ENCODE results near the gene COMT. TPM values are rescaled to one million over a fixed set of nuclear protein-coding genes. Genes with fewer than 3 reads are reported as not detected.

Gene COMT
- total and polyA plus RNA-seq, 10 donors = 63.5 to 216 (median 99.3) TPM

GRCh38 chr22:20008221-20008995 is 66.8 kb downstream of the COMT start:
- intact Hi-C loops (cut with DNase I; ENCODE audit: low total_unique reads) = no loop called here
- no peak for TF ChIP-seq POLR2AphosphoS5 (IDR thresholded peaks at IDR 0.05)
- no peak for TF ChIP-seq CTCF (IDR thresholded peaks at IDR 0.05 in 8 of 11, conservative IDR thresholded peaks at IDR 0.05 in 3 of 11)
- no peak for TF ChIP-seq POLR2A (IDR thresholded peaks at IDR 0.05)
- H3K36me3 ChIP-seq = no peaks in the 10 kb centered on the region
- H3K9me3 ChIP-seq = peaks cover 3 to 13% (median 11%) of the 10 kb centered on the region in 8 donors
- H3K27ac ChIP-seq = peak overlapping the region in 7 of 8 donors; percentile 15 to 73 (median 65)
- 90 to 93% (median 92%) methylated on average over 10 to 11 of the region's 11 CpGs for WGBS, 5 donors
- H3K4me1 ChIP-seq = peaks cover 1 to 49% (median 25%) of the 10 kb centered on the region in 6 donors
- peak; percentile 71 for DNase-seq
- no peaks in the 10 kb centered on the region for H3K27me3 ChIP-seq (replicated peaks in 1 of 7)
- no peak overlapping the region for H3K4me3 ChIP-seq

- DNase-seq = peak; percentile 85
- H3K9me3 ChIP-seq = peaks cover 0 to 6% (median 5%) of the 10 kb centered on the region in 8 donors
- H3K27me3 ChIP-seq (replicated peaks in 1 of 7) = no peaks in the 10 kb centered on the region
- H3K36me3 ChIP-seq = no peaks in the 10 kb centered on the region
- intact Hi-C loops (cut with DNase I; ENCODE audit: low total_unique reads) = no loop called here
- peak overlapping the region in 7 of 8 donors; percentile 15 to 73 (median 65) for H3K27ac ChIP-seq
- TF ChIP-seq POLR2A (IDR thresholded peaks at IDR 0.05) (no peak), POLR2AphosphoS5 (IDR thresholded peaks at IDR 0.05) (peak; percentile 57 to 81 (median 67)), CTCF (IDR thresholded peaks at IDR 0.05 in 8 of 11, conservative IDR thresholded peaks at IDR 0.05 in 3 of 11) (peak in 4 of 11 experiments; percentile 26 to 38 (median 35))
- H3K4me1 ChIP-seq = peaks cover 4 to 55% (median 28%) of the 10 kb centered on the region in 6 donors
- H3K4me3 ChIP-seq = no peak overlapping the region
- 72 to 89% (median 77%) methylated on average over 9 of the region's 9 CpGs for WGBS, 5 donors
Measured at GRCh38 chr22:20009018-20009491, 67.5 kb downstream of the COMT start.

- WGBS, 5 donors = 84 to 96% (median 94%) methylated on average over 6 to 8 of the region's 8 CpGs
Measured at GRCh38 chr22:20009582-20010306, 68.2 kb downstream of the COMT start.

More at GRCh38 chr22:20009582-20010306, 68.2 kb downstream of the COMT start:
- peaks cover 4 to 60% (median 31%) of the 10 kb centered on the region in 6 donors for H3K4me1 ChIP-seq
- peak overlapping the region in 7 of 8 donors; percentile 15 to 73 (median 65) for H3K27ac ChIP-seq
- H3K27me3 ChIP-seq (replicated peaks in 1 of 7) = peaks cover 0 to 4% (median 0%) of the 10 kb centered on the region in 7 donors
- H3K9me3 ChIP-seq = no peaks in the 10 kb centered on the region
- DNase-seq = no peak
- H3K4me3 ChIP-seq = no peak overlapping the region
- TF ChIP-seq POLR2A (IDR thresholded peaks at IDR 0.05) (no peak), CTCF (IDR thresholded peaks at IDR 0.05 in 8 of 11, conservative IDR thresholded peaks at IDR 0.05 in 3 of 11) (no peak), POLR2AphosphoS5 (IDR thresholded peaks at IDR 0.05) (no peak)
- intact Hi-C loops (cut with DNase I; ENCODE audit: low total_unique reads) = loop anchor here (5.0 kb wide), 1 partner anchor 37 kb away; no protein-coding TSS in a partner anchor
- H3K36me3 ChIP-seq = no peaks in the 10 kb centered on the region
